GM19438 (cell line): Measurements from ENCODE around the gene DACT2.
"Not testable (repeated sequence)": the region's sequence is repeated elsewhere in the genome, so short reads cannot be mapped to it uniquely, and the experiment has no call there.

Experiments
- ATAC-seq: cut with Tn5 transposase; IDR thresholded peaks from one replicate; pipeline ENCODE4 v1.9.1; 2021; ENCODE audit warnings: low read depth; ENCODE audit not compliant: unreplicated experiment

Gene DACT2

GRCh38 chr6:168319279-168320111 is at the start of gene DACT2:
Gene DACT2 (minus strand): TSS chr6:168319777. CDS start chr6:168319633, 144 bp downstream.
- no peak for ATAC-seq

GRCh38 chr6:168368936-168369335 is 49.4 kb upstream of the DACT2 start:
- ATAC-seq, result no peak

- no peak for ATAC-seq
Observed at GRCh38 chr6:168368066-168368820, 48.7 kb upstream of the DACT2 start.

GRCh38 chr6:168367285-168367751 is 47.7 kb upstream of the DACT2 start:
- no peak for ATAC-seq

GRCh38 chr6:168366473-168366872 is 46.9 kb upstream of the DACT2 start:
- ATAC-seq, result no peak

- ATAC-seq, result no peak
Observed at GRCh38 chr6:168365422-168366165, 46.0 kb upstream of the DACT2 start.

GRCh38 chr6:168364793-168365421 is 45.3 kb upstream of the DACT2 start:
- no peak for ATAC-seq

- ATAC-seq, result no peak
Observed at GRCh38 chr6:168363811-168364792, 44.5 kb upstream of the DACT2 start.

GRCh38 chr6:168363302-168363701 is 43.7 kb upstream of the DACT2 start:
- ATAC-seq, result no peak

GRCh38 chr6:168362276-168362990 is 42.9 kb upstream of the DACT2 start:
- ATAC-seq, result no peak

GRCh38 chr6:168361766-168362165 is 42.2 kb upstream of the DACT2 start:
- no peak for ATAC-seq

GRCh38 chr6:168359794-168360193 is 40.2 kb upstream of the DACT2 start:
- ATAC-seq, result no peak

GRCh38 chr6:168358842-168359420 is 39.4 kb upstream of the DACT2 start:
- ATAC-seq, result no peak

- ATAC-seq, result not testable (repeated sequence)
Observed at GRCh38 chr6:168356872-168357271, 37.3 kb upstream of the DACT2 start.

GRCh38 chr6:168355716-168356522 is 36.3 kb upstream of the DACT2 start:
- ATAC-seq, result no peak

- ATAC-seq, result no peak
Observed at GRCh38 chr6:168354338-168354737, 34.8 kb upstream of the DACT2 start.

- no peak for ATAC-seq
Observed at GRCh38 chr6:168353041-168353440, 33.5 kb upstream of the DACT2 start.
